Mesendoderm (in vitro differentiated cells): ENCODE data around the gene INTS6.

ENCODE experiments used
- DNase-seq: peaks from one replicate; pipeline ENCODE4 v3.0.0; 2013
- H2AK5ac ChIP-seq: 2 replicates; pipeline ENCODE4 v1.6.1; 2013; ENCODE audit warnings: low read length, inconsistent platforms
- H2BK120ac ChIP-seq: 2 replicates; pipeline ENCODE4 v1.6.1; 2013; ENCODE audit warnings: low read depth, mild to moderate bottlenecking, low read length, moderate library complexity, mixed read lengths
- H2BK15ac ChIP-seq: replicated peaks from 2 replicates; pipeline ENCODE4 v1.6.1; 2013; ENCODE audit warnings: low read depth, mild to moderate bottlenecking, moderate library complexity
- H2BK5ac ChIP-seq: 2 replicates; pipeline ENCODE4 v1.6.1; 2013; ENCODE audit warnings: low read length, inconsistent platforms
- H3K18ac ChIP-seq: 2 replicates; pipeline ENCODE4 v1.6.1; 2013; ENCODE audit warnings: mild to moderate bottlenecking, low read length, mixed read lengths
- H3K23ac ChIP-seq: one replicate; pipeline ENCODE4 v1.6.1; 2013; ENCODE audit warnings: low read length
- H3K27ac ChIP-seq: 2 replicates; pipeline ENCODE4 v1.5.1; 2013; ENCODE audit warnings: low read depth, mild to moderate bottlenecking, inconsistent platforms, low read length, moderate library complexity
- H3K27me3 ChIP-seq: 2 replicates; pipeline ENCODE4 v1.6.1; 2013; ENCODE audit warnings: low read length, control low read depth, mild to moderate bottlenecking, inconsistent platforms; ENCODE audit not compliant: insufficient read depth, poor library complexity
- H3K36me3 ChIP-seq: 2 replicates; pipeline ENCODE4 v1.6.1; 2013; ENCODE audit warnings: low read length, inconsistent platforms; ENCODE audit not compliant: control insufficient read depth, insufficient read depth
- H3K4ac ChIP-seq: one replicate; pipeline ENCODE4 v1.6.1; 2013; ENCODE audit warnings: low read depth, mild to moderate bottlenecking, low read length, moderate library complexity
- H3K4me1 ChIP-seq: 2 replicates; pipeline ENCODE4 v1.6.1; 2013; ENCODE audit warnings: low read depth, low read length, inconsistent platforms; ENCODE audit not compliant: control insufficient read depth
- H3K4me2 ChIP-seq: 2 replicates; pipeline ENCODE4 v1.6.1; 2013; ENCODE audit warnings: low read length
- H3K4me3 ChIP-seq: 2 replicates; pipeline ENCODE4 v1.5.1; 2013; ENCODE audit warnings: mild to moderate bottlenecking, low read length
- H3K56ac ChIP-seq: one replicate; pipeline ENCODE4 v1.6.1; 2013; ENCODE audit warnings: low read length
- H3K79me1 ChIP-seq: 2 replicates; pipeline ENCODE4 v1.6.1; 2013; ENCODE audit warnings: low read length, inconsistent platforms
- H3K79me2 ChIP-seq: 2 replicates; pipeline ENCODE4 v1.6.1; 2013; ENCODE audit warnings: mild to moderate bottlenecking, low read length; ENCODE audit not compliant: control insufficient read depth, insufficient read depth
- H3K9ac ChIP-seq: 2 replicates; pipeline ENCODE4 v1.6.1; 2013; ENCODE audit warnings: low read length, inconsistent platforms
- H4K5ac ChIP-seq: one replicate; pipeline ENCODE4 v1.6.1; 2013; ENCODE audit warnings: low read length
- H4K8ac ChIP-seq: one replicate; pipeline ENCODE4 v1.6.1; 2013; ENCODE audit warnings: low read depth, mild to moderate bottlenecking, control low read depth, low read length, moderate library complexity
- WGBS: extraction: QIAGEN DNeasy Blood & Tissue Kit; methylation state at CpG from one replicate; pipeline ENCODE4 v1.1.7; 2013; ENCODE audit warnings: low lambda C conversion rate, missing lambda C conversion rate; ENCODE audit not compliant: insufficient coverage; ENCODE audit errors: extremely low coverage; 5-methylcytosine and 5-hydroxymethylcytosine counted together

INTS6 gene

GRCh38 chr13:51326777-51327176 lies 126.1 kb downstream of the INTS6 start:
- Histone ChIP-seq H3K9ac (no peak overlapping the region), H3K56ac (no peak overlapping the region), H3K4me1 (no peaks in the 10 kb centered on the region), H3K23ac (no peak overlapping the region), H4K5ac (no peak overlapping the region), H3K18ac (no peak overlapping the region), H3K4me3 (no peak overlapping the region), H3K36me3 (no peaks in the 10 kb centered on the region), H2BK15ac (no peak overlapping the region), H3K27me3 (no peaks in the 10 kb centered on the region), H4K8ac (no peak overlapping the region), H3K4me2 (no peak overlapping the region), H2AK5ac (no peak overlapping the region), H3K79me2 (no peaks in the 10 kb centered on the region), H3K27ac (no peak overlapping the region), H3K79me1 (no peaks in the 10 kb centered on the region), H3K4ac (no peak overlapping the region), H2BK5ac (no peak overlapping the region), H2BK120ac (no peak overlapping the region)
- no peak for DNase-seq
- WGBS: no CpG with 5 or more reads among the region's 2 CpGs

- Histone ChIP-seq H3K27ac (no peak overlapping the region), H3K79me1 (no peaks in the 10 kb centered on the region), H2BK15ac (no peak overlapping the region), H3K4me1 (no peaks in the 10 kb centered on the region), H3K23ac (no peak overlapping the region), H3K4ac (no peak overlapping the region), H2AK5ac (no peak overlapping the region), H3K18ac (no peak overlapping the region), H2BK5ac (no peak overlapping the region), H3K56ac (no peak overlapping the region), H3K79me2 (no peaks in the 10 kb centered on the region), H4K8ac (no peak overlapping the region), H3K4me3 (no peak overlapping the region), H2BK120ac (no peak overlapping the region), H4K5ac (no peak overlapping the region), H3K27me3 (no peaks in the 10 kb centered on the region), H3K4me2 (no peak overlapping the region), H3K36me3 (no peaks in the 10 kb centered on the region), H3K9ac (no peak overlapping the region)
- no CpG with 5 or more reads among the region's 6 CpGs for WGBS
- DNase-seq: no peak
Observed at GRCh38 chr13:51325837-51326236, 127.0 kb downstream of the INTS6 start.

GRCh38 chr13:51324714-51325420 lies 128.0 kb downstream of the INTS6 start:
- no peak overlapping the region for H2BK5ac ChIP-seq
- no peak overlapping the region for H4K8ac ChIP-seq
- no peaks in the 10 kb centered on the region for H3K27me3 ChIP-seq
- H2AK5ac ChIP-seq: no peak overlapping the region
- no peak overlapping the region for H3K27ac ChIP-seq
- H3K79me1 ChIP-seq: no peaks in the 10 kb centered on the region
- H3K23ac ChIP-seq: no peak overlapping the region
- H3K4me2 ChIP-seq: no peak overlapping the region
- no peaks in the 10 kb centered on the region for H3K79me2 ChIP-seq
- H3K9ac ChIP-seq: no peak overlapping the region
- H3K18ac ChIP-seq: no peak overlapping the region
- DNase-seq: no peak
- no peak overlapping the region for H3K4me3 ChIP-seq
- H3K4me1 ChIP-seq: no peaks in the 10 kb centered on the region
- H2BK120ac ChIP-seq: no peak overlapping the region
- no CpG with 5 or more reads among the region's 14 CpGs for WGBS
- H3K56ac ChIP-seq: no peak overlapping the region
- no peaks in the 10 kb centered on the region for H3K36me3 ChIP-seq
- no peak overlapping the region for H4K5ac ChIP-seq
- H3K4ac ChIP-seq: no peak overlapping the region
- H2BK15ac ChIP-seq: no peak overlapping the region

- no peaks in the 10 kb centered on the region for H3K36me3 ChIP-seq
- H3K79me2 ChIP-seq: no peaks in the 10 kb centered on the region
- H4K8ac ChIP-seq: no peak overlapping the region
- no peak overlapping the region for H3K56ac ChIP-seq
- no peak overlapping the region for H4K5ac ChIP-seq
- no peaks in the 10 kb centered on the region for H3K79me1 ChIP-seq
- no peak overlapping the region for H3K23ac ChIP-seq
- H3K4me2 ChIP-seq: no peak overlapping the region
- no peak overlapping the region for H3K4me3 ChIP-seq
- no peak overlapping the region for H2AK5ac ChIP-seq
- no peak for DNase-seq
- H3K4me1 ChIP-seq: no peaks in the 10 kb centered on the region
- WGBS: no CpG with 5 or more reads among the region's 5 CpGs
- no peak overlapping the region for H3K27ac ChIP-seq
- H3K18ac ChIP-seq: no peak overlapping the region
- no peak overlapping the region for H2BK5ac ChIP-seq
- H2BK15ac ChIP-seq: no peak overlapping the region
- H2BK120ac ChIP-seq: no peak overlapping the region
- H3K27me3 ChIP-seq: no peaks in the 10 kb centered on the region
- H3K4ac ChIP-seq: no peak overlapping the region
- H3K9ac ChIP-seq: no peak overlapping the region
Observed at GRCh38 chr13:51323824-51324511, 128.9 kb downstream of the INTS6 start.

- H2BK120ac ChIP-seq: no peak overlapping the region
- H3K79me2 ChIP-seq: no peaks in the 10 kb centered on the region
- H3K27ac ChIP-seq: no peak overlapping the region
- H3K4me1 ChIP-seq: no peaks in the 10 kb centered on the region
- no peaks in the 10 kb centered on the region for H3K27me3 ChIP-seq
- no peak overlapping the region for H3K56ac ChIP-seq
- H3K23ac ChIP-seq: no peak overlapping the region
- H3K4ac ChIP-seq: no peak overlapping the region
- H2AK5ac ChIP-seq: no peak overlapping the region
- no peak for DNase-seq
- no peak overlapping the region for H4K8ac ChIP-seq
- H3K4me2 ChIP-seq: no peak overlapping the region
- no peaks in the 10 kb centered on the region for H3K36me3 ChIP-seq
- no peak overlapping the region for H2BK5ac ChIP-seq
- no peaks in the 10 kb centered on the region for H3K79me1 ChIP-seq
- no peak overlapping the region for H3K4me3 ChIP-seq
- no peak overlapping the region for H3K18ac ChIP-seq
- H3K9ac ChIP-seq: no peak overlapping the region
- no peak overlapping the region for H4K5ac ChIP-seq
- no peak overlapping the region for H2BK15ac ChIP-seq
- no CpG with 5 or more reads among the region's 3 CpGs for WGBS
Observed at GRCh38 chr13:51322826-51323225, 130.0 kb downstream of the INTS6 start.
